Activated T-cell treated with anti-CD3 and anti-CD28 coated beads for 24 hours (primary cell): ENCODE measurements around the gene ALKBH8.
"Not testable (repeated sequence)": the region's sequence is repeated elsewhere in the genome, so short reads cannot be mapped to it uniquely, and the experiment has no call there.

Experiments used
- DNase-seq: peaks from one replicate; pipeline ENCODE4 v3.0.0-alpha.2; 2020; ENCODE audit warnings: low read depth

ALKBH8 gene

DNA sequence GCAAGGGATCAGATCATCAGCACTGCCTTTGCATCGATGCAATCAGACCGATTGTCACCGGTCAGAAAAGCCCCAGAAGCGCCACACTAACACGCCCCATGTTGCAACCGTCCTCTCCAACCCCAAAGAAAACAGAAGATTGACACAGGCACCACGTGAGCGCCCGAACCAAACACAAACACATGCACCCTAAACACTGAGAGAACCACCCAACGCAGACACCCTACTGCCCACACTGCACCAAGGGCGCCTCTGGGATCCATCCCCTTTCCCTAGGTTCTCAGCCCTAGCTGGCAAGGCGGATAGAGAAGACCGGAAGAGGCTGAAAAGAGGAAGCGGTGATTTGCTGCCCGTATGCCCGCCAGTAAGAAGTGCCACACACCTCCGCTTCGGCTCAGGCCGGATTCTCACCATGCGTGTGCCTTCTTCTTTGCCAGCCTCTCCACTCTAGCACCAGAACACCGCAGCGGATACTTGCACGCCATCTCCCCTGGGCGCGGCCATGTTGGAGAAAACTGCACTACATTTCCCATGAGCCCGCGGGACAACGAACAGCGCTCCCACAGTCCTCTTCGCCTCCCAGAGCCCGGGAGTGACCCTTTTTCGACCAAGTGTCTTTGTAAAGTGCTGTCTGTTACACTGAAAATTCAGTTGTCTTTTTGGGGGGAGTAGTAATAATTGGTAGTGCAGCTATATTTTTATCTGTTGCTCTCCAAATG is at the start of gene ALKBH8:
ALKBH8 (minus strand) TSS at position 517 of the 719 bp plus-strand sequence. CDS start 4,842 bp downstream, outside the sequence.
- peak; percentile 69 for DNase-seq

- DNase-seq, result no peak
These were observed 46.9 kb upstream of the ALKBH8 start for GRCh38 chr11:107612445-107612844.

GRCh38 chr11:107609400-107610218 is 44.1 kb upstream of the ALKBH8 start:
- DNase-seq, result no peak

GRCh38 chr11:107608809-107609208 is 43.3 kb upstream of the ALKBH8 start:
- DNase-seq, result no peak

- no peak for DNase-seq
These were observed 40.6 kb upstream of the ALKBH8 start for GRCh38 chr11:107606141-107606540.

- no peak for DNase-seq
These were observed 39.8 kb upstream of the ALKBH8 start for GRCh38 chr11:107605061-107606006.

- DNase-seq, result no peak
These were observed 32.9 kb upstream of the ALKBH8 start for GRCh38 chr11:107598225-107599139.

GRCh38 chr11:107594736-107595135 is 29.2 kb upstream of the ALKBH8 start:
- DNase-seq, result no peak

GRCh38 chr11:107593951-107594350 is 28.4 kb upstream of the ALKBH8 start:
- DNase-seq, result no peak

DNA sequence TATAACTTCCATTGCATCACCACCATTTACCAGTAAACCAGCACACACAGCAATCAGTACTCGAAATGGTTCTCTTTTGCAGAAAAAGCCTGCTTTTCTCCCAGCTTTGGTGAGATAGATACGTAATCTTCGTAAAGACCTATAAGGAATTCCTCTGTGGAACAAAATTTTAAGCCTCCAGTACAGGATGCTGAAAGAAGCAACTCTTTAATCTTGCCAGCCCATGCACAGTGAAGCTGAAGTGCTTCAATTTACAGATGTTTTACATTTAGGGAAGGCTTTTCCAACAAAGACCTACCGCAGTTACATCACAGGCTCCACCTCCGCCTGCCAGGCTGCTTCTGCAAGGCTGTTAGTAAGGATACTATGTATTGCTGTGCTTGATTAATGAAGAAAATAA is 27.3 kb upstream of the ALKBH8 start:
- no peak for DNase-seq

DNA sequence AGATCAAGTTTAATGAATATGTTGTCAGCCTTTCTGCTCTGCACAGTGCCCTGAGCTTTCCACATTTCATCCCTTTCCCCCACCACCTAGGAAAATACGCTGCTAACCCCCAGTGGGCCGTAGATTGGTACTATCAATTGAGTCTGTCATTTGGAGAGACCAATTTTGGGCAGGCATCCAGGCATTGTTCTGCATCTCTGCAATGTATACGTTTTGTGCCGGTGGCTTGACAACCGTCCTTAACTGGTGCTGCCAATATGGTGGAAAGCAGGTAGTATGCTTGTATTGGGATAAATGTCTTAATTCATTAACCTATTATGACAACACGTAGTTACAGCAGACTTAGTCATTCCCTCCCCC is 26.7 kb upstream of the ALKBH8 start:
- DNase-seq, result no peak

DNA sequence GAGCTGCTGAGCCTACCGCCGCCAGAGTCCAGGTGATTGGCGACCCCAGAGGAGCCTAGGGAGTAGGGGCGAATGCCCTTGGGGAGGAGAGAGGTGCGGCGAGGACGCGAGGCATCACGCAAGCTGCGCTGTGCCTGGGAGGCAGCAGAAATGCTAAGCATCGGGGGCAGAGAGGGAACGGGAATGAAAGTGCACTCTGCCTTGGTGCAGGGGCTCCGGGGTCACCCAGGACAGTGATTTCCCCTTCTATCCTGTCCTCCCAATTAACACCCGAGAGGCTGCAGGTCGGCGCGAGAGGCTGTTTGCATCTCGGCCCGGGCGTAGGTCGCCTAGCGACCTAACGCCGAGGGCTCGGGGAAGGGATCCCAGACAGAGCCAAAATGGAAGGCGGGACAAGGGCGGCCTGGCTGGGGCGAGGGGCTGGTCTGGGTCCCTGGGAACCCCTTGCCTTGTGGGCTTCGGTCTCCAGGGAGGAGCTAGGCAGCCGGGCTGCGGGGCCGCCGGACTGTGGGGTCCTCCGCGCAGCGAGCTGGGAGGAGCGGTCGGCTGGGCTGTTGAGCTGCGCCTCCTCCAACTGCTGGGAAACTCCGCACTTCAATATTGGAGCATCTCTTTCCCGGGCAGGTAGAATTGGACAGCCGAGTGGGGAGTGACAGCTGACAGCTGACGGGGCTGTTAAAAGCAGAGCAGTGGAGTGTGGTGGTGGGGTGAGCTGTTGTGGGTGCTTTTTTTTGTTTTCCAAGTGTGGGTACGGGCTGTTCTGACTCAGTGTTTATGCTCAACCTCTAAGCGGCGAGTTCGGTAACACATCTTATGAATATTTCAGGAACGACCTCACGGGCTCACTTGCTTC is 26.1 kb upstream of the ALKBH8 start:
- DNase-seq, result peak; percentile 33

GRCh38 chr11:107590460-107591377 is 25.2 kb upstream of the ALKBH8 start, which contains the start of gene ELMOD1:
Gene ELMOD1, plus strand, starts transcription at chr11:107591147. Its CDS starts 27,043 bp downstream, at chr11:107618190.
- DNase-seq, result no peak

GRCh38 chr11:107587306-107587979 is 21.9 kb upstream of the ALKBH8 start:
- DNase-seq, result no peak

- no peak for DNase-seq
These were observed 18.2 kb upstream of the ALKBH8 start for GRCh38 chr11:107583629-107584195.

DNA sequence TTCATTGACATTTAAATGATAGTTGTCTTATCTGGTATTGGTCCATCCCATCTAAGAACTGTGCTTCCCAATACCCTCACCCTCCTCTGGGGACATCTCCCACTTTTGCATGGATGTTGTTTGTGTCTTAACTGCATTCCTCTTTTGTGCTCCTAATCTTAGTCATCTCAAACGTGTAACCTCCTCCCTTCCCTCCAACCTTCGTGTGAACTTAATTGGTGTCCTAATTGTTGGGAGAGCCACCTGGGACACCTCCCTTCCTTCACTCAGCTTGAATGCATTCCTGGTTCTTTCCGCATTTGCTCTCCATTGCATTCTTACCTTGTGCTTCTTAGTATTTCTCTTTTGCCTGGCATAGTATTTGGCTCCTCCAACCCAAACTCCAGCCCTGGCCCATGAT is 15.6 kb upstream of the ALKBH8 start:
- no peak for DNase-seq

GRCh38 chr11:107579169-107579568 is 13.6 kb upstream of the ALKBH8 start:
- not testable (repeated sequence) for DNase-seq

DNA sequence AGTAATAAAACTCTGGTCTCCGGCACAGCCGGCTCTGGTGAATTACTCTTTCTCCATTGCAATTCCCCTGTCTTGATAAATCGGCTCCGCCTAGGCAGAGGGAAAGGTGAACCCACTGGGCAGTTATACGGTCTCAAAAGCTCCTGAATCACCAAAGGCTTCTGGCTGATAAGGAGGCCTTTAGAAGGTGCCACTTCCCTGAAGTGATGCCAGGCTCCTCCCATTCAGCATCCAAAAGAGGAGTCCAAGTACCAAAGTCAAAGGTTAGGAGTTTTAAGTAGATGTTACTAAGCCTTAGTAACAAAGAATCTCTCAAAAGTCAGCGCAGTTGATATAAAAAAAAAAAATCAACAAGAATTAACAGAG is 11.8 kb upstream of the ALKBH8 start:
- no peak for DNase-seq
